Measurements from ENCODE around the gene NGEF.
"Not testable (repeated sequence)": the region's sequence is repeated elsewhere in the genome, so short reads cannot be mapped to it uniquely, and the experiment has no call there.

Gene NGEF, protein sequence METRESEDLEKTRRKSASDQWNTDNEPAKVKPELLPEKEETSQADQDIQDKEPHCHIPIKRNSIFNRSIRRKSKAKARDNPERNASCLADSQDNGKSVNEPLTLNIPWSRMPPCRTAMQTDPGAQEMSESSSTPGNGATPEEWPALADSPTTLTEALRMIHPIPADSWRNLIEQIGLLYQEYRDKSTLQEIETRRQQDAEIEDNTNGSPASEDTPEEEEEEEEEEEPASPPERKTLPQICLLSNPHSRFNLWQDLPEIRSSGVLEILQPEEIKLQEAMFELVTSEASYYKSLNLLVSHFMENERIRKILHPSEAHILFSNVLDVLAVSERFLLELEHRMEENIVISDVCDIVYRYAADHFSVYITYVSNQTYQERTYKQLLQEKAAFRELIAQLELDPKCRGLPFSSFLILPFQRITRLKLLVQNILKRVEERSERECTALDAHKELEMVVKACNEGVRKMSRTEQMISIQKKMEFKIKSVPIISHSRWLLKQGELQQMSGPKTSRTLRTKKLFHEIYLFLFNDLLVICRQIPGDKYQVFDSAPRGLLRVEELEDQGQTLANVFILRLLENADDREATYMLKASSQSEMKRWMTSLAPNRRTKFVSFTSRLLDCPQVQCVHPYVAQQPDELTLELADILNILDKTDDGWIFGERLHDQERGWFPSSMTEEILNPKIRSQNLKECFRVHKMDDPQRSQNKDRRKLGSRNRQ

GRCh38 chr2:233013027-233013461, at the start of gene NGEF:
Gene NGEF, minus strand, starts transcription at chr2:233013256. Its CDS starts 38,366 bp downstream, at chr2:232974890.
- no peak for DNase-seq (ENCODE audit: low spot score)

DNA sequence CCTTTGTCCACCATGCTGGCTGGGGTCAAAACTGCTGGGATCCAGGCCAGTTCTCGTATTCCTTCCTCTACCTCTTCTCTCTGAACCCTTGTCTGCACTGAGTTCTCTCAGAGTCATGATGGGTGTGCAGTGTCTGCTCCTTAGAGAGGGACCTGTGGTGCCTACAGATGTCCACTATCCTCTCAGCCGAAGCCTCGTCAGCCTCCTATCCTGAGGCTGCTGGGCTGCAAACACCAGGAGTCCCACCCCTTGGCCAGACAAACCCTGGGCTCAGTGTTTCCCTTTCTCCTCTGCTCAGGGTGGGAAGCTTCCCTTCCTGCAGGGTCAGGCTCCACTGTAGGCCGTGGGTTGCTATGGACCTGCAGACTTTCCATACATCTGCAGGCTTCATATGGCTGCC, 49.4 kb upstream of the NGEF start:
- DNase-seq (ENCODE audit: low spot score): no peak

DNA sequence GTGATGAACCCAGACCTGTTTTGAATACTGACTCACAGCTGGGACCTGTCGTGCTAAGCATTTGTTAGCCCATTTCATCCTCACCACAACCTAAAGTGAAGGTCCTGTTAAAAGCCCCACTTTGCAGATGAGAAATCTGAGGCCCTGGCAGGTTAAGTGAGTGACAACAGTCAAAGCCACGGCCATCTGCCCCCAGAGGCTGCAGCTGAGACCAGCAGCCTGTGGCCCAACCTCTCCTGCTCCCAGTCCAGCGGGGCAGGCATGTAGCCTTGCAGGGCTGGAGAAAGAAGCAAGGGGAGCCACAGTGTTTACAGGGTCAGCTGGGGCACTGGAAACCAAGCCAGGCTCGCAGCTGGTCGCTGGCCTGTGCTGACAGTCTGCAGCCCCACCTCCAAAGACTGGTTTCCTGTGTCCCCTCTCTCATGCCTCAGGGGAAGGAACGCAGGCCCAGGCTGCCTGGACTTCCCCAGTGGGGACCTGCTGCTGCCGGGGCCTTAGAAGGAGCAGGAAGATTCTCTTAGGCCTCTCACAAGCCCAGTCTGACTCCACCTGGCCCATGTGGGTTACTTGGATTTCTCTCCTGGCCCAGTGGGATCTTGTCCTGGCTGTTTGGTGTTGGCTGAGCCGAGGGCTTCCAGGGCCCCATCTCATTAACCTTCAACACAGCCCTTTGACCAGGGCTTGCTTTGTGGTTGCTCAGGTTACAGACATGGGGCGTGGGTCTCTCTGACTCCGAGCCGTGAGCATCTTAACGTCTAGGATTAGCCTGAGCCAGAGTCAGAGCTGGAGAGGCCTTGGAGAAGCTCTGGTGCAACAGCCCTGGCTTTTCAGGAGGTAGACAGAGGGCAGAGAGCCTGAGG, 48.8 kb upstream of the NGEF start:
- no peak for DNase-seq (ENCODE audit: low spot score)

- no peak for DNase-seq (ENCODE audit: low spot score)
Measured at GRCh38 chr2:233060980-233061590, 48.0 kb upstream of the NGEF start.

- no peak for DNase-seq (ENCODE audit: low spot score)
Measured at GRCh38 chr2:233060501-233060979, 47.5 kb upstream of the NGEF start.

- DNase-seq (ENCODE audit: low spot score): no peak
Measured at GRCh38 chr2:233059797-233060500, 46.9 kb upstream of the NGEF start, which contains the start of gene INPP5D. Gene INPP5D, plus strand, starts transcription at chr2:233060342. Its CDS starts 137 bp downstream, at chr2:233060479.

DNA sequence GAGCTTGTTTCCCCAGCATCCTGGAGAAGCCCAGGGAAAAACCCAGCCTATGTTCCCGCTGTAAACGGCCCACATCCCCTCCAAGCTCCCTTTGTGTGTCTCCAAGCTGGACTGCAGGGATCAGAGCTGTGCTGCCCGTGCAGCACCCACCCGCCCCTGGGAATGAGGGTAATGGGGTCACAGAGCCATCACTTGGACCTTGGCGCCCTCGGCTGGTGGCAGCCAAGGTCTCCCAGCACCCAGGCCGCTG, 46.4 kb upstream of the NGEF start:
- no peak for DNase-seq (ENCODE audit: low spot score)

GRCh38 chr2:233058717-233059546, 45.9 kb upstream of the NGEF start:
- DNase-seq (ENCODE audit: low spot score): no peak

- DNase-seq (ENCODE audit: low spot score): no peak
Measured at GRCh38 chr2:233056961-233057605, 44.0 kb upstream of the NGEF start.

DNA sequence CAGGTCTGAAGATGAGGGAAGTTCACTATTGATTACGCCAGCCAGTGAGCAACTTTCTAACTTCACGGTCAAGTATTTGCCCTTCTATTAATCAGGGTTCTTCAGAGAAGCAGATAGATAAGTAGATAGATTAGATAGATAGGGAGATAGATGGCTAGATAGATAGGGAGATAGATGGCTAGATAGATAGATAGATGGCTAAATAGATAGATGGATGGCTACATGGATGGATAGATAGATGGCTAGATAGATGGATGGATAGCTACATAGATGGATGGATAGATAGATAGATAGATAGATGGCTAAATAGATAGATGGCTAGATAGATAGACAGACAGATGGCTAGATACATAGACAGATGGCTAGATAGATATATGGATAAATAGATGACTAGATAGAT, 42.3 kb upstream of the NGEF start:
- no peak for DNase-seq (ENCODE audit: low spot score)

- DNase-seq (ENCODE audit: low spot score): peak; percentile 58
Measured at GRCh38 chr2:233053928-233054784, 41.1 kb upstream of the NGEF start.

DNA sequence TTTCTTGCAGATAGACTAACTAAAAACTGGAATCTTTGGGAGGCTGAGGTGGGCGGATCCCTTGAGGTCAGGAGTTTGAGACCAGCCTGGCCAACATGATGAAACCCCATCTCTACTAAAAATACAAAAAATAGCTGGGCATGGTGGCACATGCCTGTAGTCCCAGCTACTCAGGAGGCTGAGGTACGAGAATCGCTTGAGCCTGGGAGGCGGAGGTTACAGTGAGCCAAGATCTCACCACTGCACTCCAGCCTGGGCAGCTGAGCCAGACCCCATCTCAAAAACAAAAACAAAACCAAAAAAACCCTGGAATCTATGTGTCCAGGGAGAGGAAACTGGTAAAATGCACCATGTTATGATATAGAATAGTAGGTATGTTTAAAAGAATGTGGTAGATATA, 39.5 kb upstream of the NGEF start:
- not testable (repeated sequence) for DNase-seq (ENCODE audit: low spot score)

DNA sequence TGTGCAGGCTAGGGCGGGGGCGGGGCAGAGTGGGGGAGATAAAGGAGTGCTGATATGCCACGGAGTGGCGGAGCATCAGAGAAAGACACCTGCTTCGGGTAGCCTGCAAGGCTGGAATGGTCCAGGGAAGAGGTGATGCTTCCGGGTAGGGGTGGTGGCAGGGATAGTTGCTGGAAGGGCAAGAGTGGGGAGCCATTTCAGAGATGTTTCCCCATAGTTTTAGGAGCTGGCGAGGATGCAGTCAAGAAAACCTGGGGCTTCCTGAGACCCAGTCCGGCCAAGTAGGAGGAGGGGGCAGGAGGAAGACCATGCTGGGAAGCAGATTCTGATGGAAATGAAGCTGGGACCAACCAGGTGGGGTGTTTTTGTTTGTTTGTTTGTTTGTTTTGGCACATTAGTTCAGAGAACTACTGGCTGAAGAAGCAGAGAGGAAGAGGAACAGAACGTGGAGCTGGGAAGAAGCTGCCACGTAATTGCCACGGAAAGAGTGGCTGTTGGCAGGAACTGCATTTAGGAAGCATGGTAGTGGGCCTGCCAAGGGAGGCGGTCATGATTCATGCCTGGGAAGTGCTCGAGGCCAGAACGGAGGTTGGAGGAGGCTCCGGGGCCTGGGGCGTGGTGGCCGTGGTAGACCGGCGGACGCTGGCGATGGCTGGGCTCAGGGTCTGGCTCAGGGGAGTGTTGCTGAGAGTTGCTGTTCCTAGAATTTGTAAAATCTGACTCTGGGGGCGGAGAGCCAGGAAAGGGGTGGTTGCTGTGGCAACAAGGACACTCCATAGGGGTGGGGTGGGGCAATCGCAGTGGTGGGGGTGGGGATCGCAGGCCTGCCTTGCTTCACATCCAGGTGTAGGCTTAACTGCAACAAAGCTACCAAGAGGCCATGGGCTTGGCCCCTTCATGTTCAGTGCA, 38.4 kb upstream of the NGEF start:
- no peak for DNase-seq (ENCODE audit: low spot score)

GRCh38 chr2:233049194-233049761, 36.2 kb upstream of the NGEF start:
- DNase-seq (ENCODE audit: low spot score): no peak

DNA sequence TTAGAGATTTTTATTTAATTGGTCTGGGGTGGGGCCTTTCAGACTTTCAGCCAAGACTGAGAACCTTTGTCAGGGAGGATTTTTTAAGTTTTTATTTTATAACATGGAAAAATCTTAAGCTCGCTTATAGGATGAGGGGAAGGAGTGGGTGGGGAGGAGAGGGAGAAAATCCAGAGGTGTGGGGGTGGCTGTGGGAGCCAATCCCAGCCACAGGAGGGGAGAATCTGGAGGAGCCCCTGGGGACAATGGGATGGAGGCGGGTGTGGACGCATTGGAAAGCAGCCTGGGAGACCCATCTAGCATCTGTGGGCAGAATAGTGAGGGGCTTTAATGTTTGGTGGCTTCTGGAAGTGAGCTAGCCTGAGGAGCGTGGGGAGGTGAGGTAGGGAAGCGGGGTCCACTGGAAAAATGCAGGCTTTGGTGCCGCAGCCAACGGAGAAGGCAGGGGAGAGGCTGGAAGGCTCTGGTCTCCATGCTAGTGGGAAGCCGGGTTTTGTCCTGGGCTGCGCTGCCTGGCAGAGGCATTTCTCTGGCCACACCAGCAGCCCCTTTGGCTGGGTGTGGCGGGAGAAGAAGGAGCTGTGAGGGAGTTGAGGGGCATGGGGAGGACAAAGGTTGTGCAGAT, 35.6 kb upstream of the NGEF start:
- no peak for DNase-seq (ENCODE audit: low spot score)

GRCh38 chr2:233047667-233048066, 34.6 kb upstream of the NGEF start:
- DNase-seq (ENCODE audit: low spot score): no peak

DNA sequence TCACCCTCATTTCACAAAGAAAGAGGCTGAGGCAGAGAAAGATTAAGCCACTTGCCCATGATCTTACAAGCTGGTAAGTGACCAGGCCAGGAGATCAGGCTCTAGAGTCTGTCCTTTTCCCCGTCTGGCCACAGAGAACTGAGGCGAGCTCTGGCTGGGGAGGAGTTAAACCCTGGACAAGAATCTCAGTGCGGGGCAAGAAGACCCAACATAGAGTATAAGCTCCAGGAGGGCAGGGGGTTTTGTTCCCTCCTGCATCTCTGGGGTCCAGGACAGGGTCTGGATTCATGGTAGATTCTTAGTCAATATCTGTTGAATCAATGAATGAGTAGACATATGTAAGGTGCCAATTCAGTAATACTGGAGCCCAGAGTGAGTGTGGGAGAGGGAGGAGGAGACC, 34.1 kb upstream of the NGEF start:
- no peak for DNase-seq (ENCODE audit: low spot score)
